GM18507 (cell line): ENCODE data around the gene CYP8B1.

Source experiments
- DNase-seq: peaks from one replicate; pipeline ENCODE4 v3.0.0; 2011; ENCODE audit warnings: low read depth; ENCODE audit not compliant: insufficient read length; ENCODE audit errors: extremely low spot score
- FAIRE-seq: peaks from 2 replicates; lab custom pipeline; 2011; peaks lifted over from hg19 to GRCh38; lab: Jason Lieb, UNC

Gene CYP8B1, protein sequence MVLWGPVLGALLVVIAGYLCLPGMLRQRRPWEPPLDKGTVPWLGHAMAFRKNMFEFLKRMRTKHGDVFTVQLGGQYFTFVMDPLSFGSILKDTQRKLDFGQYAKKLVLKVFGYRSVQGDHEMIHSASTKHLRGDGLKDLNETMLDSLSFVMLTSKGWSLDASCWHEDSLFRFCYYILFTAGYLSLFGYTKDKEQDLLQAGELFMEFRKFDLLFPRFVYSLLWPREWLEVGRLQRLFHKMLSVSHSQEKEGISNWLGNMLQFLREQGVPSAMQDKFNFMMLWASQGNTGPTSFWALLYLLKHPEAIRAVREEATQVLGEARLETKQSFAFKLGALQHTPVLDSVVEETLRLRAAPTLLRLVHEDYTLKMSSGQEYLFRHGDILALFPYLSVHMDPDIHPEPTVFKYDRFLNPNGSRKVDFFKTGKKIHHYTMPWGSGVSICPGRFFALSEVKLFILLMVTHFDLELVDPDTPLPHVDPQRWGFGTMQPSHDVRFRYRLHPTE

DNA sequence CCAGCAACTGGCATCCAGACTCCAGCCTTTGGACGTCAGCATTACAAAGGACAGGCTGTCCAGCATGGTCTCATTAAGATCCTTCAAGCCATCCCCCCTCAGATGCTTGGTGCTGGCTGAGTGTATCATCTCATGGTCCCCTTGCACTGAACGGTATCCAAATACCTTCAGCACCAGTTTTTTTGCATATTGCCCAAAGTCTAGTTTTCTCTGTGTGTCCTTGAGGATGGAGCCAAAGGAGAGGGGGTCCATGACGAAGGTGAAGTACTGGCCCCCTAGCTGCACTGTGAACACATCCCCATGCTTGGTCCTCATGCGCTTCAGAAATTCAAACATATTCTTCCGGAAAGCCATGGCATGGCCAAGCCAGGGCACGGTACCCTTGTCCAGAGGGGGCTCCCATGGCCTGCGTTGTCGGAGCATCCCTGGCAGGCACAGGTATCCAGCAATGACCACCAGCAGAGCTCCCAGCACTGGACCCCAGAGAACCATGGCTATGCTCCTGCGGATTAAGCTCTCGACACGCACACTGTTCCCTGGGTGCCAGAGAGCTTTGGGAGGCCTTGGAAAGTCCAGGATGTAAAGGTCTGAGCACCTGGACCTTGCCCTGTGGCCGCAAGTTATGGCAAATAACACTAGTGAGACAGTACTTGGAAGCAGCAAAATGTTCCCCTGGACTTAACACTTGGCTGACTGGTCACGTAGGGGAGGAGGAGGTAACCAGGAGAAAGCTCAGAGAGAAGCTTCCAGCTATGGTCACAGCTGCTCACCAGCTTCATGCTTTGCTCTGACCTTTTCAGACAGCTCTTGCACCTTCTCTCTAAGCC lies at the start of gene CYP8B1:
Gene CYP8B1, minus strand, starts transcription at position 555 of the 827 bp plus-strand sequence. Its CDS starts 63 bp downstream, at position 492.
- DNase-seq, result no peak
- no peak for FAIRE-seq

DNA sequence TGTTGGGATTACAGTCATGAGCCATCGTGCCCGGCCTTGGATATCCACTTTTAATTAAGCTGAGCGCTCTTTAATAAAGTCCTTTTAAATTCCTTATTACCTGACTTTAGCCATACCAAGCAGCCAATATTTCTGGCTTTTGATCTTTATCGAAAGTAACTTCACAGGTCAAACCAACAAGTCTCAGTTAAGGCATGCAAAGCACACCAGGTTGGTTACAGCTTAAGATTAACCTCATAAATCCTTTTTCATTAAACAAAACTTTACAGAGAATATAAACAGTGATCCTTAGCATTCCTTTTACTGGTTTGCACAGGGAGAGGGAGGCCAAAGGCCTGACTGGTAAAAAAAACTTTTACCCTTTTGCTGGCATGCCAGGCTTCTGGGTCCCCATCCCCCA lies 47.9 kb upstream of the CYP8B1 start:
- DNase-seq, result no peak
- no peak for FAIRE-seq

DNA sequence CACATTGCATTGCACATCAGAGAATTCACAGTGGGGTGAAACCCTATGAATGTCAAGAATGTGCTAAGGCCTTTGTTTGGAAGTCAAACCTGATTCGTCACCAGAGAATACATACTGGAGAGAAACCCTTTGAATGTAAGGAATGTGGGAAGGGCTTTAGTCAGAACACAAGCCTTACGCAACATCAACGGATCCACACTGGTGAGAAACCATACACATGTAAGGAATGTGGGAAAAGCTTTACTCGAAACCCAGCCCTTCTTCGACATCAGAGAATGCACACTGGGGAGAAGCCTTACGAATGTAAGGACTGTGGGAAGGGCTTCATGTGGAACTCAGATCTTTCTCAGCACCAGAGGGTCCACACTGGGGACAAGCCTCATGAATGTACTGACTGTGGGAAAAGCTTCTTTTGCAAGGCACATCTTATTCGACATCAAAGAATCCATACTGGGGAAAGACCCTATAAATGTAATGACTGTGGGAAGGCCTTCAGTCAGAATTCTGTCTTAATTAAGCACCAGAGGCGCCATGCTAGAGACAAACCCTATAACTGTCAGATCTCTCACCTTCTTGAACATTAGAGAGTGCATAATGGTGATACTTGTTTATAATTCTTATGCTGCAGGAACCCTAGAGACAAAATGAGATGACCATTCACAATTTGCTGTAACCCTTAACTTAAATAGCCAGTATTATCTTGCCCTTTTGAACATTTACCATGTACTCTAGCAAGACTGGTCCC lies 39.3 kb upstream of the CYP8B1 start:
- FAIRE-seq (no peak), DNase-seq (no peak)

DNA sequence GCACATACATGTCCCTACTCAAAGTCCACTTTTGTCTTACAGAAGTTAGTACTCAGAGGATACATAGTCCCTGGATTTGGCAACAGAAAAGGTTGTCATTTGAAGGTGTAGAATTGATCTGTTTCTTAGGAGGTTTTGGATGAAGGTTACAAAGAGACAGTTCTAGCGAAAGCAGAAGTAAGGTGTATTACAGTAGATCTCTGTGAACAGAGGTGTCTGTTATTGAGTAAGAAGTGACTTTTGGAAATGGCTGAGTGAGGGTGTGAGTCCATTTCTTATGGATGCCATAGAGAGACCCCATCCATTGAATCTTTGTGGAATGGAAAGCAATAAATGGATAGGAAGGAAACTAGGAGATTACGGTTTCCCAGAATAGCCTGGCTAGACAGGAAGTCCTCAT lies 35.9 kb upstream of the CYP8B1 start:
- DNase-seq, result no peak
- no peak for FAIRE-seq

DNA sequence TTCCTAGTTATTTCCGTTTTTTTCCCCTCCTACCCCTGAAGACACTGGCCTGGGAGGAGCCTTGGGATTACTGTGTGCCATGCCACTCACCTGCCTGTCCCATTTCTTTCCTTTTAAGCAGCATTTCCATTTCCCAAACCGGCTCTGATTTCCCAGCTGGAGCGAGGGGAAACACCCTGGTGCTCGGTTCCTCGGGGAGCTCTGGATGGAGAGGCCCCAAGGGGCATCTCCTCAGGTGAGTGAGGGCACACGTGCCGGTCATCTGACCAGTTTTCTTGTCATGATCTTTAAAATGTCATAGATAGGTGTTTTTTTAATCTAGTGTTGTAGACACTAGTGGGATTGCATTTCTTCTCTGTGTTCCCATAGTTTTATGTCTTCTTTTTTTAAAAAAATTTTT lies 33.0 kb upstream of the CYP8B1 start:
- FAIRE-seq (no peak), DNase-seq (no peak)

DNA sequence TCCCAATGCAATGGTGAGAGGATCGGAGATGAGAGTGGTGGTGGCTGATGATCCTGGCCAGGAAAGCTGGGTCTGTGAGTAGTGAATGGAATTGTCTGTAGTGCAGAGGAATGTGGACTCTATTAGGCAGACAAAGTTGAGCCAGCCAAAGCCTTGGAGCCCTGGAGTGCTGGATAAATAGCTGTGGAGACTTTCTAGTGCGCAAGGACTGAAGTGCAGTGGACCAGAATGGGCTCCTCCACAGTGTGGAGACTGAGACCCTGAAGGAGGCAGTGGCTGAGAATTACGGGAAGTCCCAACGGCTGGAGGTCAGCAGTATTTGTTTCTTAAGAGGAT lies 31.1 kb upstream of the CYP8B1 start:
- FAIRE-seq, result no peak
- DNase-seq, result no peak

DNA sequence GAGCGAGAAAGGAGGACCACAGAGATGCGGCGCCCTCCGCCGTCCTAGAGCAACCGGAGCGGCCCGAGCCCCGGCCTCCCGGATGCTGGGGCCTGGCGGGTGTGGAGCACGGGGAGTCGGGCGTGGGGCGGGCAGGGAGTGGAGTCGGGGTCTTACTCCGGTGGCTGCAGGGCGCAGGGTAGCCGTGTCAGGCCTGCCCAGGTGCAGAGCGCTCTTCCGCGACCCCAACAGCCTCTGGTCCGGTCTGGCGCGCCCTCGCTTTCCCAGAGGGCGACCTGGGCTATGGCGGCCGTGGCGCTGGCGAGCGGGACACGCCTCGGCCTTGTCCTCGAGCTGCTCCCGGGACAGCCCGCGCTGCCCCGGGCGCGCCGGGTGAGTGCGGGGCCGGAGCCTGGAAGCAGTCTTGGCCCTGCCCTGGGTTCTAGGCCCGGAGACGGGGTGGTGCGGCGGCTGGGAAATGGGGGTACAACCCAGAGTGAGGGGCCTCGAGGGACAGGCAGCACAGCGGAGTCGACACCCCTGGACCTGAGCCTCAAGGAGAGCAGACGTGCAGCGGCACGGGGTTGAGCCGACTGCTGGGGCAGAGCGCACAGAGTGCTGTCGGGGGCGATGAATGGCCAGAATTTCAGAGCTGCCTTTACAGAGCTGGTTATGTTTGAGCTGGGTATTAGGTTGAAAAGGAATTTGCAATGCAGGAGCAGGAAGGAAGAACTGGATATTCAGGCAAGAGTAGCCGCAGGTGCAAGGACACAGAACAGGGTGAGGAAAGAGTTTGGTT lies 30.6 kb upstream of the CYP8B1 start, which contains the start of gene ZNF662:
Gene ZNF662, plus strand, starts transcription at position 73 of the 778 bp plus-strand sequence. CDS start 1,973 bp downstream, outside the sequence.
- no peak for DNase-seq
- FAIRE-seq, result no peak

DNA sequence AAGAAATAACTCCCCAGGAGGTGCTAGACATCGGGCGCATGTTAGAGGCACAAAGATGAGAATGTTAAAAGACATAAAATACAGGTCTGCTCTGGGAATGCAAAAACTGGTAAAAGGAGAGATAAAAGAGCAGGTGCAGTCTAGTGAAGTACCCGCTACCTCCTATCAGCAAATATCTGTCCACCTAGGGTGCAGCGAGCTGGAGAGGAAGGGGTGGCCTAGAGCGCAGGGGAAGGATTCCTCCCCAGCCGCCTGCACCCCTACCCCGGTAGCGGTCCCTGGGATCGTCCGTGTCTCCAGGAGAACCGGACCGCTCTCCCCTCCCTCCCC lies 30.0 kb upstream of the CYP8B1 start:
- no peak for DNase-seq
- no peak for FAIRE-seq

DNA sequence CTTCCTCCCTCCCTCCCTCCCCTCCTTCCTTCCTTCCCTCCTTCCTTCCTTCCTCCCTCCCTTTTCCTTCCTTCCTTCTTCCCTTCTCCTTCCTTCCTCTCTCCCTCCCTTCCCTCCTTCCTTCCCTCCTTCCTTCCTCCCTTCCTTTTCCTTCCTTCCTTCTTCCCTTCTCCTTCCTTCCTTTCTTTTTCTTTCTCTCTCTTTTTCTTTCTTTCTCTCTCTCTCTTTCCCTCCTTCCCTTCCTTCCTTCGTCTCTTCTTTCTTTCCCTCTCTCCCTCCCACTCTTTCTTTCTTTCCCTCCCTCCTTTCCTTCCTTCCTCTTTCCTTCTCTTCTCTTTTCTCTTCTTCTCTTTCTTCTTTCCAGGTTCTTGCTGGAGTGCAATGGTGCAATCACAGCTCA lies 28.4 kb upstream of the CYP8B1 start:
- no peak for FAIRE-seq
- DNase-seq, result no peak

DNA sequence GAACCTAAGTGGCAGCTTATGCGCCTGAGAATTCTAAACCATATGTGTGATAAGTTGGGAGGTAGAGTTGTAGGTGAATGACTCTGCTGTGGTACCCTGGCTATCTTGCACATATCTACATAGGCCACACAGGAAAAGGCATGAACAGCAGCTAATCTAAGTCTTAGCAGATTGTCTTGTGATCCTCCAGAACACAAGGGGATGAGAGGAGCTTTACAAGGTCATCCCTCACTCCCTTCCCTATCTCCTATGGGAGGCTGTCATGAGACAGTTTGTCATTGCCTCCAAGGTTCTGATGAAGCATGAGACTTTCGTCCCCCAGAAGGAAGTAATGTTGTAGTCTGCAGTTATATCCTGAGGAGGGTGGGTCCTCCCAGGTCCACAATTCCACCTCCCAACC lies 26.6 kb upstream of the CYP8B1 start:
- FAIRE-seq, result no peak

DNA sequence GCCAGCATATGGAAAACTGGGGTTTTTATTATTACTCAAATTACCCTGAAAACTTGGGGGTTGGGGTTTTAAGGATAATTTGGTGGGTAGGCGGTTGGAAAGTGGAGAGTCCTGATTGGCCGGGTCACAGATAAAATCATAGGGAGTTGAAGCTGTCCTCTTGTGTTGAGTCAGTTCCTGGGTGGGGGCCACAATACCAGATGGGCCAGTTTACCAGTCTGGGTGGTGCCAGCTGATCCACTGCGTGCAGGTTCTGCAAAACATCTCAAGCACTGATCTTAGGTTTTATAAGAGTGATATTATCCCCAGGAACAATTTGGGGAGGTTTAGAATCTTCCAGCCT lies 25.4 kb upstream of the CYP8B1 start:
- FAIRE-seq, result no peak
- no peak for DNase-seq

More for the DNA sequence above, 26.6 kb upstream of the CYP8B1 start:
- no peak for DNase-seq

DNA sequence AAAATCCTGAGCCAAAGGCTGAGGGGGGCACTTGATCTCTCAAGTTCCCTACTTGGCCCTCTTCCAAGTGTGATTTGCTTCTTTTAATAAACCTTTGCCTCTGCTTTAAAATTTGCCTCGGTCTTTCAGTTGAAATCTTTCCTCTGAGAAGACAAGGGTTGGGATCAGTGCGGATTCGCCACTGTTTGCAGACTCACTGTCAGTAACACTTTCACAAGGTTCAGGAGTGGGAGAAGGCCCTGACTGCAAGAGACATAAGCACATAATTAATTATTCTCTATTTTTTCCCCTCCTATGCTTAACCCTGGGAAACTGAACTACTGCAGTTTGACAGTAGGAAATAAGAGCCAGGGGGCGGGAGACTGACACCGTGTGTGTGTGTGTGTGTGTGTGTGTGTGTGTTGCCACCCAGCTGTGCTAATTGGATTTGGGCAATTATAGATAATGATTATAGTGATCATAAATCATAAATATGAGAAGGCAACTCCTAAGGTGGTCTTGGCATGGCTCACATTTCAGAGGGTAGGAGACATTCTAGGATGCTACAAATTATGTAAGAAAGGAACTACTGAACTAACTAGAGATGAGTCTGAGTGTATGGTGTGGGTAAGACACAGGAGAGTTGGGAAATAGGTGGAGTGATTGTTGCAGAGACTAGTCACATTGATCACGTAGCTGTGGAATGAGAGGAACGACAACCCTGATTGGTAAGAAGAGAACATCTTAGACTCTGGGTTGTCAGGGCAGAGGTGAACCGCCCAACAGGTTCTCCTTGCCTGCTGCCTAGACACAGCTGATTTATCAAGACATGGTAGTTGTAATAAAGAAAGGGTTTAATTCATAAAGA lies 24.8 kb upstream of the CYP8B1 start:
- FAIRE-seq, result no peak

DNA sequence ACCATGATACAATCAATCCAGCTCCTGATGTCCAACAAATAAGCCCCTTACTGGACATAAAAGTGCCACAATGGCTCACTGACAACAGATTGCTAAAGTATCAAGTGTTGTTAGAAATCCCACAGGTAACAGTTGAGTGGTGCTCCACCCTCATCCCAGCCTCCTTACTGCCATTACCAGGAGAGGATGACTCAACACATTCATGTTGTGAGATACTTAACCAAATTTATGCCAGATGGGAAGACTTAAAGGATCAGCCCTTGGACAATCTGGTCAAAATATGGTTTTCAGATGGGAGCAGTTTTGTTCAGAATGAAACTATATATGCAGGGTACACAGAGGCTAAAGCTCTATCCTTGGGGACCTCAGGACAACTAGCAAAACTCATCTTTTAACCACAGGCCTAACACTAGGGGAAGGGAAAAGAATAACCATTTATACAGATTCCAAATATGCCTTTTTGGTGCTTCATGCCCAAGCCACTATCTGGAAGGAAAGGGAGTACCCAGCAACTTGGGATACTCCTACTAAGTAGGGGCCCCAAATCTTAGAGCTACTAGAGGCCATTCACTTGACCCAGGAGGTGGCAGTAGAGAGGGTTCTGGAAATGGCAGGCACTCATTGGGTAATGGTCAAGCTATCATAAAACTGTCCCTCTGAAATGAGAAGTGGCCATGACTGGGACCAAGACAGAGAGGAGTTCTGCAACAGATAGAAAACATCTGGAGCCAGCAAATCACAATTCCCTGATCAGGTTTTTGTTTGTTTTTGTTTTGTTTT lies 23.4 kb upstream of the CYP8B1 start:
- DNase-seq (no peak), FAIRE-seq (no peak)

More for the DNA sequence above, 24.8 kb upstream of the CYP8B1 start:
- DNase-seq, result no peak

DNA sequence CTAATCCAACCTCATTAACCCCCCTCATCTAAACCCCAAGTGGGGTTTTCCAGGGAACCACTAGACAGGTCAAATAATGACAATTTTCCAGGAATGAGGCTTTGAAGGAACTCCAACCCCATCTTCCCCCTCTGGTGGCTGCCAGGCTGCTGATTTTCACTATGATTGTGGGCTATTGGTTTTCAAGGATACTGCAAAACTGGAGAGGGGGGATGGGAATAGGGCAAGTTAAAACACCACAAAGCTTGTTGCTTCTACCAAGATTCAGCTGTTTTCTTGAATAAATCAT lies 19.8 kb upstream of the CYP8B1 start:
- DNase-seq (no peak), FAIRE-seq (no peak)

DNA sequence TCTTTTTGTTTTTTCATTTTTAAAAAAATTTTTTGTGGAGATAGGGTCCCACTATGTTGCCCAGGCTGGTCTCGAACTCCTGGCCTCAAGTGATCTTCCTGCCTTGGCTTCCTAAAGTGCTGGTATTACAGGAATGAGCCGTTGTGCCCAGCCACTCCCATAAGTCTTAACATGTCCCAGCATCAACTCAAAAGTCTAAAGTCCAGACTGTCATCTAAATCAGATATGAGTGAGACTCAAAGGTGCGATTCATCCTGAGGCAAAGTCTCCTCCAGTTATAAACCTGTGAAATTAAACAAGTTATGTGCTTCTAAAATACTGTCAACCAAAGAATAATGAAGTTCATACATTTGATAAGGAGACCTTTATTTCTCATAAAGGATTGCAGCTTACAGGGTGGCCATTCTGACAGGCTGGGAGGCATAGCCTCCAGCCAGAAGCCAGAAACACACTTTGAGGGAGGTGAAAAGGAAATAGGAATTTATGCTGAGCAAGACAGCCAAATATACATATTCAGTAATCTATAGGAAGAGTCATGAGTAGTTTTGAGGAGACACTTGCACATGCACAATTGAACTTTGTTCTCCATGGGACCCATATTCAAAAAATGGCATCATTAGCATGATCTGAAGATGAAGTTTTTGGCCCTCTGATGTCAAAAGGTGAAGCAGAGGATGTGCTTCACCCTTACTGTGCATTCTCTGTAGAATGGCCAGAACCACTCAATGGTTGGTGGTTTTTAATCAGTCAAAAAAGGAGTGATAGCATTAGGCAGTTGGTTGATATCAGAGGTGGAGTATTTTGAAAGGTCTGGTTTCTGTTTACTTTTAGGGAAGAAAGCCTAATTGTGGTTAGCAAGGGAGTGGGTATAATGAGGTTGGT lies 19.3 kb upstream of the CYP8B1 start:
- FAIRE-seq (no peak), DNase-seq (no peak)

DNA sequence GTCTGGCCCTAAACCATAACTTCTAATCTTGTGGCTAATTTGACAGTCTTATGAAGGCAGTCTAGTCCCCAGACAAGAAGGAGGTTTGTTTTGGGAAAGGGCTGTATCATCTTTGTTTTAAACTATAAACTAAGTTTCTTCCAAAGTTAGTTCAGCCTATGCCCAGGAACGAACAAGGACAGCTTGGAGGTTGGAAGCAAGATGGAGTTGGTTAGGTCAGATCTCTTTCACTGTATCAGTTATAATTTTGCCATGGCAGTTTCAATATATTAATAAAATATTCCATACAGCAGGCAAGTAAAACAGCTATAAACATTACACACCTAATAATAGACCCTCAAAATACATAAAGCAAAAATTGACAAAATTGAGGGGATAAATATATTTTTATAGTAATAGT lies 17.1 kb upstream of the CYP8B1 start:
- FAIRE-seq (no peak), DNase-seq (no peak)

DNA sequence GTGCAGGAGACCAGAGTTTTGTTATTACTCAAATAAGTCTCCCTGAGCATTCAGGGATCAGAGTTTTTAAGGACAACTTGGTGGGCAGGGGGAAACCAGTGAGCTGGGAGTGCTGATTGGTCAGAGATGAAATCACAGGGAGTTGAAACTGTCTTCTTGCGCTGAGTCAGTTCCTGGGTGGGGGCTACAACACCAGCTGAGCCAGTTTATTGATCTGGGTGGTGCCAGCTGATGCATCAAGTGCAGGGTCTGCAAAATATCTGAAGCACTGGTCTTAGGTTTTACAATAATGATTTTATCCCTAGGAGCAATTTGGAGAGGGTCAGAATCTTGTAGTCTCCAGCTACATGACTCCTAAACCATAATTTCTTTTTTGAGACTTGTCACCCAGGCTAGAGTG lies 16.5 kb upstream of the CYP8B1 start:
- FAIRE-seq, result no peak
- DNase-seq, result no peak
